ENCODE results near the gene PLA2G4C.

DNA sequence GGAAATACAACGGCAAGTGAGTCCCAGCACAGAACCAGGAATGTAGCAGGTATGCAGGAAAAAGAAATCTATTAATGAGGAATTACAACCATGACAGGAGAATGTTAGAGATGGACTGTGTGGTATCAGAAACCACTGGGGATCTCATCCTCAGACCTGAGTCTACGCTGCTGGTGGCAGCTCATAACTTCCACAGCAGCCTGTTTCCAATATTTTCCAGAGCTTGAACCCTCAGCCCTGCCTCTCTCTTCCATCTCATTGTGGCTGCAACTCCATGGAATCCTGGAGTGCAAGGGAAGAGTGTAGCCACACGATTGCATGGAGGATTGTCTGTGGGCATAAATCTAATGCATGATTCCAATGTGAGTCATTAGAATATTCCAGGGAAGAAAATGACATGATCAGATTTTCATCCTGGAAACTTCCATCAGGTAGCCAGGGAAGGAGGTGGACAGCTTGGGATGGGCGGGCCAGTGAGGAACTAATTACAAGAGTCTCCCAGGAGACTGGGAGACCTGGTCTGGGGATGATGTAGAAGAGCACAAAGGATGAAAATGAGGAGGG is 14.9 kb downstream of the PLA2G4C start:
- TF ChIP-seq, protein P1, sequence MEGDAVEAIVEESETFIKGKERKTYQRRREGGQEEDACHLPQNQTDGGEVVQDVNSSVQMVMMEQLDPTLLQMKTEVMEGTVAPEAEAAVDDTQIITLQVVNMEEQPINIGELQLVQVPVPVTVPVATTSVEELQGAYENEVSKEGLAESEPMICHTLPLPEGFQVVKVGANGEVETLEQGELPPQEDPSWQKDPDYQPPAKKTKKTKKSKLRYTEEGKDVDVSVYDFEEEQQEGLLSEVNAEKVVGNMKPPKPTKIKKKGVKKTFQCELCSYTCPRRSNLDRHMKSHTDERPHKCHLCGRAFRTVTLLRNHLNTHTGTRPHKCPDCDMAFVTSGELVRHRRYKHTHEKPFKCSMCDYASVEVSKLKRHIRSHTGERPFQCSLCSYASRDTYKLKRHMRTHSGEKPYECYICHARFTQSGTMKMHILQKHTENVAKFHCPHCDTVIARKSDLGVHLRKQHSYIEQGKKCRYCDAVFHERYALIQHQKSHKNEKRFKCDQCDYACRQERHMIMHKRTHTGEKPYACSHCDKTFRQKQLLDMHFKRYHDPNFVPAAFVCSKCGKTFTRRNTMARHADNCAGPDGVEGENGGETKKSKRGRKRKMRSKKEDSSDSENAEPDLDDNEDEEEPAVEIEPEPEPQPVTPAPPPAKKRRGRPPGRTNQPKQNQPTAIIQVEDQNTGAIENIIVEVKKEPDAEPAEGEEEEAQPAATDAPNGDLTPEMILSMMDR (IDR thresholded peaks at IDR 0.05), result no peak
- TF ChIP-seq EP300 (IDR thresholded peaks at IDR 0.05) (no peak), POLR2A (IDR thresholded peaks at IDR 0.05) (no peak), POLR2AphosphoS5 (IDR thresholded peaks at IDR 0.05) (no peak)

Measured in upper lobe of left lung (tissue), 4 donors.